ENCODE data around the gene NACA. TPM values are rescaled to one million over a fixed set of nuclear protein-coding genes. Genes with fewer than 3 reads are reported as not detected.

The NACA gene
- total and polyA plus RNA-seq, 2 experiments from 2014 or later: 891 to 916 TPM

- Histone ChIP-seq H3K4me1 (ENCODE audit: low read depth) (peaks cover 54% of the 10 kb centered on the region), H3K27me3 (no peaks in the 10 kb centered on the region), H3K9me3 (ENCODE audit: low read depth) (no peaks in the 10 kb centered on the region), H3K4me3 (peak overlapping the region; percentile 86), H3K36me3 (peaks cover 15% of the 10 kb centered on the region), H3K27ac (peak overlapping the region; percentile 98)
- no peak for DNase-seq (ENCODE audit: low read depth in 1 of 2, low spot score in 1 of 2)
- no peak for TF ChIP-seq CTCF (IDR thresholded peaks at IDR 0.05; ENCODE audit: low read depth, low read length)
Measured at GRCh38 chr12:56723352-56723751, 1.7 kb downstream of the NACA start.

GRCh38 chr12:56722832-56723231, 2.3 kb downstream of the NACA start:
- H3K4me3 ChIP-seq: peak overlapping the region; percentile 86
- no peaks in the 10 kb centered on the region for H3K9me3 ChIP-seq (ENCODE audit: low read depth)
- peak overlapping the region; percentile 68 for H3K27ac ChIP-seq
- no peak for TF ChIP-seq CTCF (IDR thresholded peaks at IDR 0.05; ENCODE audit: low read depth, low read length)
- H3K4me1 ChIP-seq (ENCODE audit: low read depth): peaks cover 54% of the 10 kb centered on the region
- no peaks in the 10 kb centered on the region for H3K27me3 ChIP-seq
- no peak for DNase-seq (ENCODE audit: low read depth in 1 of 2, low spot score in 1 of 2)
- H3K36me3 ChIP-seq: peaks cover 15% of the 10 kb centered on the region

GRCh38 chr12:56721721-56722120, 3.4 kb downstream of the NACA start:
- Histone ChIP-seq H3K4me1 (ENCODE audit: low read depth) (peaks cover 54% of the 10 kb centered on the region), H3K4me3 (no peak overlapping the region), H3K27ac (peak overlapping the region; percentile 68), H3K27me3 (no peaks in the 10 kb centered on the region), H3K9me3 (ENCODE audit: low read depth) (no peaks in the 10 kb centered on the region), H3K36me3 (peaks cover 15% of the 10 kb centered on the region)
- no peak for TF ChIP-seq CTCF (IDR thresholded peaks at IDR 0.05; ENCODE audit: low read depth, low read length)
- no peak for DNase-seq (ENCODE audit: low read depth in 1 of 2, low spot score in 1 of 2)

GRCh38 chr12:56721216-56721615, 3.9 kb downstream of the NACA start:
- H3K4me1 ChIP-seq (ENCODE audit: low read depth): peaks cover 54% of the 10 kb centered on the region
- TF ChIP-seq CTCF (IDR thresholded peaks at IDR 0.05; ENCODE audit: low read depth, low read length): no peak
- no peaks in the 10 kb centered on the region for H3K9me3 ChIP-seq (ENCODE audit: low read depth)
- no peaks in the 10 kb centered on the region for H3K27me3 ChIP-seq
- peak overlapping the region; percentile 68 for H3K27ac ChIP-seq
- H3K36me3 ChIP-seq: peaks cover 15% of the 10 kb centered on the region
- H3K4me3 ChIP-seq: no peak overlapping the region
- DNase-seq (ENCODE audit: low read depth in 1 of 2, low spot score in 1 of 2): no peak

GRCh38 chr12:56720731-56721151, 4.4 kb downstream of the NACA start:
- Histone ChIP-seq H3K4me1 (ENCODE audit: low read depth) (peaks cover 52% of the 10 kb centered on the region), H3K4me3 (no peak overlapping the region), H3K36me3 (peaks cover 15% of the 10 kb centered on the region), H3K9me3 (ENCODE audit: low read depth) (no peaks in the 10 kb centered on the region), H3K27ac (no peak overlapping the region), H3K27me3 (no peaks in the 10 kb centered on the region)
- no peak for TF ChIP-seq CTCF (IDR thresholded peaks at IDR 0.05; ENCODE audit: low read depth, low read length)
- no peak for DNase-seq (ENCODE audit: low read depth in 1 of 2, low spot score in 1 of 2)

GRCh38 chr12:56719056-56719455, 6.0 kb downstream of the NACA start:
- no peaks in the 10 kb centered on the region for H3K27me3 ChIP-seq
- H3K36me3 ChIP-seq: peaks cover 21% of the 10 kb centered on the region
- H3K4me3 ChIP-seq: no peak overlapping the region
- TF ChIP-seq CTCF (IDR thresholded peaks at IDR 0.05; ENCODE audit: low read depth, low read length): no peak
- H3K4me1 ChIP-seq (ENCODE audit: low read depth): peaks cover 50% of the 10 kb centered on the region
- peak overlapping the region; percentile 64 for H3K27ac ChIP-seq
- no peaks in the 10 kb centered on the region for H3K9me3 ChIP-seq (ENCODE audit: low read depth)
- no peak for DNase-seq (ENCODE audit: low read depth in 1 of 2, low spot score in 1 of 2)

Measured in cardiac muscle cell (in vitro differentiated cells and primary cell).